PC-3 (cell line): ENCODE measurements around the gene CABLES1.

Source experiments
- EZH2 ChIP-seq: fragments of 300-600 bp; sonication (generic); IDR thresholded peaks from one replicate; pipeline ENCODE4 v1.6.1; 2017; ENCODE audit warnings: antibody characterized with exemption, mild to moderate bottlenecking, low read length; ENCODE audit not compliant: unreplicated experiment
- TF ChIP-seq, protein P1 (sequence below): fragments of 300-600 bp; sonication (generic); conservative IDR thresholded peaks from 2 replicates; pipeline ENCODE4 v1.5.1; 2017; ENCODE audit warnings: antibody characterized with exemption, low read depth, mild to moderate bottlenecking, low read length

DNA sequence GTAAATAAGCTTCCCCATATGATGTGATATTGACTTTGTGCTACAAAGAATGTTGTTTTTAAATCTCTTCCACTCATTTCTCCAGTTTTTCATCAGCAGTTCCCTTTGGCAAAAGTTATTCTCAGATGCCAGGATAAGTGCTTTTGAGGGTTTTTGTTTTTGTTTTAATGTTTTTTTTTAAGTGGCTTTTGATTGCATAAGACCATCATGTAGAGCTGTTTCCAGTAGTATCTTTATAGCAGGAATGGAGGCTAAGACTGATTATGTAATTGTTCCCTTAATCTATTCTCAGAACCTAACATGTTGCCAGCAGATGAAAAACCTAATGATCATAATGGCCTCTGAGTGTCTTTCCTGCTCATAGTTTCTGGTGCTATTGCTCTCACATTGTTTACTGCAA is 77.9 kb downstream of the CABLES1 start:
- TF ChIP-seq, protein P1, sequence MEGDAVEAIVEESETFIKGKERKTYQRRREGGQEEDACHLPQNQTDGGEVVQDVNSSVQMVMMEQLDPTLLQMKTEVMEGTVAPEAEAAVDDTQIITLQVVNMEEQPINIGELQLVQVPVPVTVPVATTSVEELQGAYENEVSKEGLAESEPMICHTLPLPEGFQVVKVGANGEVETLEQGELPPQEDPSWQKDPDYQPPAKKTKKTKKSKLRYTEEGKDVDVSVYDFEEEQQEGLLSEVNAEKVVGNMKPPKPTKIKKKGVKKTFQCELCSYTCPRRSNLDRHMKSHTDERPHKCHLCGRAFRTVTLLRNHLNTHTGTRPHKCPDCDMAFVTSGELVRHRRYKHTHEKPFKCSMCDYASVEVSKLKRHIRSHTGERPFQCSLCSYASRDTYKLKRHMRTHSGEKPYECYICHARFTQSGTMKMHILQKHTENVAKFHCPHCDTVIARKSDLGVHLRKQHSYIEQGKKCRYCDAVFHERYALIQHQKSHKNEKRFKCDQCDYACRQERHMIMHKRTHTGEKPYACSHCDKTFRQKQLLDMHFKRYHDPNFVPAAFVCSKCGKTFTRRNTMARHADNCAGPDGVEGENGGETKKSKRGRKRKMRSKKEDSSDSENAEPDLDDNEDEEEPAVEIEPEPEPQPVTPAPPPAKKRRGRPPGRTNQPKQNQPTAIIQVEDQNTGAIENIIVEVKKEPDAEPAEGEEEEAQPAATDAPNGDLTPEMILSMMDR = no peak
- TF ChIP-seq EZH2 = no peak
